Astrocyte (in vitro differentiated cells and primary cell): Measurements from ENCODE around the gene RC3H1. TPM values are rescaled to one million over a fixed set of nuclear protein-coding genes. Genes with fewer than 3 reads are reported as not detected.
"Not testable (repeated sequence)": the region's sequence is repeated elsewhere in the genome, so short reads cannot be mapped to it uniquely, and the experiment has no call there.

Experiments
- DNase-seq: peaks from one replicate; pipeline ENCODE4 v3.0.0-alpha.2; 2010; ENCODE audit warnings: low read depth
- FAIRE-seq: peaks from 2 replicates; lab custom pipeline; 2011; peaks lifted over from hg19 to GRCh38; lab: Jason Lieb, UNC
- H2AFZ ChIP-seq: 2 replicates; pipeline ENCODE4 v1.6.0; 2012; ENCODE audit warnings: low read depth, low read length, inconsistent platforms
- H3K27ac ChIP-seq: 2 replicates; pipeline ENCODE4 v1.5.1; 2011; ENCODE audit warnings: low read depth, low read length, inconsistent platforms
- H3K27me3 ChIP-seq: 2 replicates; pipeline ENCODE4 v1.6.0; 2011; ENCODE audit warnings: low read length, inconsistent platforms; ENCODE audit not compliant: insufficient read depth
- H3K36me3 ChIP-seq: 2 replicates; pipeline ENCODE4 v1.5.1; 2011; ENCODE audit warnings: low read length, inconsistent platforms; ENCODE audit not compliant: insufficient read depth
- H3K4me1 ChIP-seq: 2 replicates; pipeline ENCODE4 v1.5.1; 2011; ENCODE audit warnings: low read length, inconsistent platforms; ENCODE audit not compliant: insufficient read depth
- H3K4me2 ChIP-seq: 2 replicates; pipeline ENCODE4 v1.6.0; 2012; ENCODE audit warnings: low read length, inconsistent platforms
- H3K4me3 ChIP-seq: 2 replicates; pipeline ENCODE4 v1.5.1; 2011; ENCODE audit warnings: low read depth, mild to moderate bottlenecking, low read length, inconsistent platforms; ENCODE audit not compliant: insufficient read depth
- H3K79me2 ChIP-seq: 2 replicates; pipeline ENCODE4 v1.6.0; 2012; ENCODE audit warnings: mild to moderate bottlenecking, low read length, inconsistent platforms; ENCODE audit not compliant: insufficient read depth
- H3K9ac ChIP-seq: 2 replicates; pipeline ENCODE4 v1.6.0; 2012; ENCODE audit warnings: mild to moderate bottlenecking, low read length, inconsistent platforms
- H3K9me3 ChIP-seq: 2 replicates; pipeline ENCODE4 v1.5.1; 2012; ENCODE audit warnings: low read depth, mild to moderate bottlenecking, low read length, inconsistent platforms; ENCODE audit not compliant: insufficient read depth
- H4K20me1 ChIP-seq: 2 replicates; pipeline ENCODE4 v1.6.0; 2012; ENCODE audit warnings: low read length, inconsistent platforms; ENCODE audit not compliant: insufficient read depth
- H3K27ac Mint-ChIP-seq: one replicate; pipeline ENCODE4 v1.8.0; 2021; ENCODE audit warnings: mild to moderate bottlenecking, mixed read lengths; ENCODE audit not compliant: unreplicated experiment
- H3K27me3 Mint-ChIP-seq: one replicate; pipeline ENCODE4 v1.8.0; 2021; ENCODE audit warnings: low read depth, mixed read lengths; ENCODE audit not compliant: unreplicated experiment
- H3K36me3 Mint-ChIP-seq: one replicate; pipeline ENCODE4 v1.8.0; 2021; ENCODE audit warnings: low read depth, mixed read lengths; ENCODE audit not compliant: unreplicated experiment
- H3K4me1 Mint-ChIP-seq: one replicate; pipeline ENCODE4 v1.8.0; 2021; ENCODE audit warnings: low read depth, mixed read lengths; ENCODE audit not compliant: unreplicated experiment
- H3K4me3 Mint-ChIP-seq: one replicate; pipeline ENCODE4 v1.8.0; 2021; ENCODE audit warnings: mild to moderate bottlenecking, moderate library complexity, mixed read lengths; ENCODE audit not compliant: unreplicated experiment
- H3K9me3 Mint-ChIP-seq: one replicate; pipeline ENCODE4 v1.8.0; 2021; ENCODE audit warnings: mild to moderate bottlenecking, mixed read lengths; ENCODE audit not compliant: unreplicated experiment
- EZH2 ChIP-seq: IDR thresholded peaks from 2 replicates; pipeline ENCODE4 v1.6.1; 2012; ENCODE audit warnings: mild to moderate bottlenecking, low read length, inconsistent platforms; ENCODE audit not compliant: insufficient read depth
- total RNA-seq: library from RNA; stranded (reverse); gene quantifications from 2 replicates; pipeline ENCODE4 v1.2.1, GENCODE V29; 2021
- TF ChIP-seq, protein P1 (sequence below): IDR thresholded peaks from 2 replicates; pipeline ENCODE4 v1.5.1; 2011; ENCODE audit warnings: low read depth, mild to moderate bottlenecking, inconsistent platforms, low read length, moderate library complexity; ENCODE audit not compliant: insufficient read depth

The RC3H1 gene
- total RNA-seq, 1 donor from 2014 or later = 38.1 TPM

GRCh38 chr1:173995475-173995874 is 26.7 kb downstream of the RC3H1 start:
- H3K36me3 ChIP-seq = peaks cover 10% of the 10 kb centered on the region
- H3K4me3 Mint-ChIP-seq = no peak overlapping the region
- peaks cover 70% of the 10 kb centered on the region for H4K20me1 ChIP-seq

GRCh38 chr1:173993948-173994347 is 28.2 kb downstream of the RC3H1 start:
- not testable (repeated sequence) for H3K27ac Mint-ChIP-seq, H3K27me3 Mint-ChIP-seq, H3K27me3 ChIP-seq, H3K27ac ChIP-seq, H3K9me3 Mint-ChIP-seq, H3K4me1 ChIP-seq, DNase-seq, H2AFZ ChIP-seq, FAIRE-seq, H3K4me3 ChIP-seq, H3K4me2 ChIP-seq, H3K9ac ChIP-seq, H3K36me3 ChIP-seq, H3K9me3 ChIP-seq, H3K36me3 Mint-ChIP-seq, H3K4me3 Mint-ChIP-seq
- Histone ChIP-seq H4K20me1 (peaks cover 55% of the 10 kb centered on the region), H3K79me2 (peaks cover 70% of the 10 kb centered on the region)
- H3K4me1 Mint-ChIP-seq = peaks cover 18% of the 10 kb centered on the region

More at GRCh38 chr1:173995475-173995874, 26.7 kb downstream of the RC3H1 start:
- no peaks in the 10 kb centered on the region for H3K27me3 ChIP-seq
- peaks cover 21% of the 10 kb centered on the region for H3K4me1 Mint-ChIP-seq
- H3K4me2 ChIP-seq = no peak overlapping the region
- H2AFZ ChIP-seq = no peak overlapping the region
- H3K4me1 ChIP-seq = no peaks in the 10 kb centered on the region
- no peaks in the 10 kb centered on the region for H3K9me3 ChIP-seq
- H3K27ac Mint-ChIP-seq = no peak overlapping the region
- H3K4me3 ChIP-seq = no peak overlapping the region
- H3K27me3 Mint-ChIP-seq = no peaks in the 10 kb centered on the region
- H3K27ac ChIP-seq = no peak overlapping the region
- no peaks in the 10 kb centered on the region for H3K9me3 Mint-ChIP-seq
- DNase-seq = no peak
- H3K9ac ChIP-seq = no peak overlapping the region
- H3K36me3 Mint-ChIP-seq = peaks cover 2% of the 10 kb centered on the region
- peaks cover 83% of the 10 kb centered on the region for H3K79me2 ChIP-seq
- TF ChIP-seq, protein P1, sequence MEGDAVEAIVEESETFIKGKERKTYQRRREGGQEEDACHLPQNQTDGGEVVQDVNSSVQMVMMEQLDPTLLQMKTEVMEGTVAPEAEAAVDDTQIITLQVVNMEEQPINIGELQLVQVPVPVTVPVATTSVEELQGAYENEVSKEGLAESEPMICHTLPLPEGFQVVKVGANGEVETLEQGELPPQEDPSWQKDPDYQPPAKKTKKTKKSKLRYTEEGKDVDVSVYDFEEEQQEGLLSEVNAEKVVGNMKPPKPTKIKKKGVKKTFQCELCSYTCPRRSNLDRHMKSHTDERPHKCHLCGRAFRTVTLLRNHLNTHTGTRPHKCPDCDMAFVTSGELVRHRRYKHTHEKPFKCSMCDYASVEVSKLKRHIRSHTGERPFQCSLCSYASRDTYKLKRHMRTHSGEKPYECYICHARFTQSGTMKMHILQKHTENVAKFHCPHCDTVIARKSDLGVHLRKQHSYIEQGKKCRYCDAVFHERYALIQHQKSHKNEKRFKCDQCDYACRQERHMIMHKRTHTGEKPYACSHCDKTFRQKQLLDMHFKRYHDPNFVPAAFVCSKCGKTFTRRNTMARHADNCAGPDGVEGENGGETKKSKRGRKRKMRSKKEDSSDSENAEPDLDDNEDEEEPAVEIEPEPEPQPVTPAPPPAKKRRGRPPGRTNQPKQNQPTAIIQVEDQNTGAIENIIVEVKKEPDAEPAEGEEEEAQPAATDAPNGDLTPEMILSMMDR = no peak
- TF ChIP-seq EZH2 = no peak
- no peak for FAIRE-seq

- no peak overlapping the region for H3K4me2 ChIP-seq
Measured at GRCh38 chr1:173988068-173988467, 34.1 kb downstream of the RC3H1 start.

More at GRCh38 chr1:173988068-173988467, 34.1 kb downstream of the RC3H1 start:
- H3K4me3 Mint-ChIP-seq = no peak overlapping the region
- peaks cover 20% of the 10 kb centered on the region for H4K20me1 ChIP-seq
- FAIRE-seq (no peak), DNase-seq (no peak)
- H3K9me3 ChIP-seq = no peaks in the 10 kb centered on the region
- no peak overlapping the region for H3K27ac Mint-ChIP-seq
- H3K9me3 Mint-ChIP-seq = no peaks in the 10 kb centered on the region
- no peak overlapping the region for H2AFZ ChIP-seq
- H3K4me1 Mint-ChIP-seq = peaks cover 3% of the 10 kb centered on the region
- no peaks in the 10 kb centered on the region for H3K27me3 ChIP-seq
- TF ChIP-seq, protein P1 = no peak
- no peak for TF ChIP-seq EZH2
- H3K27me3 Mint-ChIP-seq = no peaks in the 10 kb centered on the region
- H3K36me3 ChIP-seq = peaks cover 22% of the 10 kb centered on the region
- H3K9ac ChIP-seq = no peak overlapping the region
- peaks cover 10% of the 10 kb centered on the region for H3K36me3 Mint-ChIP-seq
- H3K79me2 ChIP-seq = peaks cover 16% of the 10 kb centered on the region
- H3K4me1 ChIP-seq = no peaks in the 10 kb centered on the region
- H3K4me3 ChIP-seq = no peak overlapping the region
- no peak overlapping the region for H3K27ac ChIP-seq
